HEK293 (cell line): Measurements from ENCODE around the gene MYL6B.

Experiments
- EGR2 ChIP-seq: fragments of 450-650 bp; formaldehyde crosslinking; IDR thresholded peaks from 2 replicates; pipeline ENCODE4 v1.5.1; 2016; ENCODE audit warnings: low read depth, missing biosample characterization, missing genetic modification characterization
- GFI1B ChIP-seq: fragments of 450-650 bp; formaldehyde crosslinking; IDR thresholded peaks from 2 replicates; pipeline ENCODE4 v1.5.1; 2016; ENCODE audit warnings: missing biosample characterization, missing genetic modification characterization
- GLI4 ChIP-seq: fragments of 450-650 bp; formaldehyde crosslinking; IDR thresholded peaks from 2 replicates; pipeline ENCODE4 v1.5.1; 2016; ENCODE audit warnings: missing biosample characterization, missing genetic modification characterization
- IKZF3 ChIP-seq: fragments of 450-650 bp; IDR thresholded peaks from 2 replicates; pipeline ENCODE4 v1.5.0; 2018; ENCODE audit warnings: missing biosample characterization, mild to moderate bottlenecking, missing genetic modification characterization, moderate library complexity
- INSM2 ChIP-seq: fragments of 450-650 bp; formaldehyde crosslinking; IDR thresholded peaks from 2 replicates; pipeline ENCODE4 v1.5.1; 2016; ENCODE audit warnings: missing biosample characterization, missing genetic modification characterization
- KLF16 ChIP-seq: fragments of 450-650 bp; formaldehyde crosslinking; IDR thresholded peaks from 2 replicates; pipeline ENCODE4 v1.5.1; 2017; ENCODE audit warnings: missing biosample characterization, missing genetic modification characterization
- MZF1 ChIP-seq: fragments of 450-650 bp; formaldehyde crosslinking; IDR thresholded peaks from 2 replicates; pipeline ENCODE4 v1.5.1; 2017; ENCODE audit warnings: missing biosample characterization, missing genetic modification characterization, borderline replicate concordance
- PRDM1 ChIP-seq: fragments of 450-650 bp; formaldehyde crosslinking; IDR thresholded peaks from 2 replicates; pipeline ENCODE4; 2016; ENCODE audit warnings: missing biosample characterization, missing genetic modification characterization
- PRDM10 ChIP-seq: fragments of 450-650 bp; formaldehyde crosslinking; IDR thresholded peaks from 2 replicates; pipeline ENCODE4 v1.5.1; 2016; ENCODE audit warnings: missing biosample characterization, missing genetic modification characterization
- ZBTB48 ChIP-seq: fragments of 450-650 bp; formaldehyde crosslinking; IDR thresholded peaks from 2 replicates; pipeline ENCODE4 v1.5.1; 2016; ENCODE audit warnings: missing biosample characterization, missing genetic modification characterization
- ZBTB6 ChIP-seq: fragments of 450-650 bp; formaldehyde crosslinking; IDR thresholded peaks from 2 replicates; pipeline ENCODE4 v1.5.1; 2017; ENCODE audit warnings: missing biosample characterization, missing genetic modification characterization
- ZEB2 ChIP-seq: fragments of 450-650 bp; formaldehyde crosslinking; IDR thresholded peaks from 2 replicates; pipeline ENCODE4 v1.5.1; 2016; ENCODE audit warnings: missing biosample characterization, missing genetic modification characterization
- ZFP41 ChIP-seq: fragments of 450-650 bp; formaldehyde crosslinking; IDR thresholded peaks from 2 replicates; pipeline ENCODE4 v1.5.1; 2016; ENCODE audit warnings: missing biosample characterization, missing genetic modification characterization, borderline replicate concordance
- ZNF169 ChIP-seq: fragments of 450-650 bp; formaldehyde crosslinking; IDR thresholded peaks from 2 replicates; pipeline ENCODE4 v1.5.1; 2016; ENCODE audit warnings: missing biosample characterization, missing genetic modification characterization
- ZNF2 ChIP-seq: fragments of 450-650 bp; formaldehyde crosslinking; IDR thresholded peaks from 2 replicates; pipeline ENCODE4 v1.5.1; 2016; ENCODE audit warnings: missing biosample characterization, missing genetic modification characterization
- ZNF324 ChIP-seq: fragments of 450-650 bp; formaldehyde crosslinking; IDR thresholded peaks from 2 replicates; pipeline ENCODE4 v1.5.1; 2016; ENCODE audit warnings: missing biosample characterization, missing genetic modification characterization
- ZNF398 ChIP-seq: fragments of 450-650 bp; formaldehyde crosslinking; IDR thresholded peaks from 2 replicates; pipeline ENCODE4 v1.5.1; 2017; ENCODE audit warnings: missing biosample characterization, missing genetic modification characterization
- ZNF488 ChIP-seq: fragments of 450-650 bp; formaldehyde crosslinking; IDR thresholded peaks from 2 replicates; pipeline ENCODE4 v1.5.1; 2016; ENCODE audit warnings: missing biosample characterization, missing genetic modification characterization
- ZNF501 ChIP-seq: fragments of 450-650 bp; formaldehyde crosslinking; IDR thresholded peaks from 2 replicates; pipeline ENCODE4 v1.5.1; 2016; ENCODE audit warnings: missing biosample characterization, missing genetic modification characterization
- ZNF623 ChIP-seq: fragments of 450-650 bp; formaldehyde crosslinking; IDR thresholded peaks from 2 replicates; pipeline ENCODE4 v1.5.1; 2016; ENCODE audit warnings: missing biosample characterization, missing genetic modification characterization
- ZNF701 ChIP-seq: fragments of 450-650 bp; formaldehyde crosslinking; IDR thresholded peaks from 2 replicates; pipeline ENCODE4 v1.5.1; 2016; ENCODE audit warnings: missing biosample characterization, missing genetic modification characterization
- ZNF785 ChIP-seq: fragments of 450-650 bp; formaldehyde crosslinking; IDR thresholded peaks from 2 replicates; pipeline ENCODE4 v1.5.1; 2016; ENCODE audit warnings: missing biosample characterization, missing genetic modification characterization
- ZNF843 ChIP-seq: fragments of 450-650 bp; formaldehyde crosslinking; IDR thresholded peaks from 2 replicates; pipeline ENCODE4 v1.5.1; 2016; ENCODE audit warnings: missing biosample characterization, missing genetic modification characterization
- ZSCAN18 ChIP-seq: fragments of 450-650 bp; formaldehyde crosslinking; IDR thresholded peaks from 2 replicates; pipeline ENCODE4 v1.5.1; 2016; ENCODE audit warnings: missing biosample characterization, missing genetic modification characterization

The MYL6B gene

GRCh38 chr12:56115329-56115728 is 37.1 kb upstream of the MYL6B start (continued):
- TF ChIP-seq ZBTB6 (tag by site-specific recombination) = no peak
- peak; percentile 81; the same call in 1 of the 2 replicates for TF ChIP-seq MZF1 (tag by site-specific recombination)
- peak; percentile 78 for TF ChIP-seq PRDM1 (tag by site-specific recombination)
- TF ChIP-seq PRDM10 (tag by site-specific recombination) = peak; percentile 76
- TF ChIP-seq ZNF488 = no peak
- TF ChIP-seq GFI1B (tag by site-specific recombination) = no peak
- no peak for TF ChIP-seq ZNF843
- TF ChIP-seq ZNF324 (tag by site-specific recombination) = no peak
- no peak; the same call in 1 of the 2 replicates for TF ChIP-seq ZNF501 (tag by site-specific recombination)
- peak; percentile 98 for TF ChIP-seq ZBTB48 (tag by site-specific recombination)
- no peak for TF ChIP-seq EGR2 (tag by site-specific recombination)
- TF ChIP-seq ZEB2 (tag by site-specific recombination) = no peak
- no peak for TF ChIP-seq ZNF2 (tag by site-specific recombination)
- TF ChIP-seq ZNF701 (tag by site-specific recombination) = no peak
- TF ChIP-seq ZSCAN18 = no peak
- TF ChIP-seq GLI4 (tag by site-specific recombination) = no peak
- no peak for TF ChIP-seq INSM2 (tag by site-specific recombination)
- no peak for TF ChIP-seq ZNF169
- peak; percentile 61; the same call in 1 of the 2 replicates for TF ChIP-seq IKZF3 (tag by site-specific recombination)
- TF ChIP-seq ZFP41 (tag by site-specific recombination) = no peak
- peak; percentile 30 for TF ChIP-seq ZNF398 (tag by site-specific recombination)
- no peak for TF ChIP-seq ZNF785 (tag by site-specific recombination)
- TF ChIP-seq KLF16 = no peak
- no peak for TF ChIP-seq ZNF623 (tag by site-specific recombination)
